GM12875 (cell line): ENCODE measurements around the gene ZNF618.

Source experiments
- H3K4me3 ChIP-seq: one replicate; pipeline ENCODE4 v1.5.1; 2011; ENCODE audit warnings: low read depth, low read length, control low read depth
- CTCF ChIP-seq: IDR thresholded peaks from 2 replicates; pipeline ENCODE4 v1.5.1; 2011; ENCODE audit warnings: low read depth, mild to moderate bottlenecking, control low read depth, inconsistent platforms, low read length, moderate library complexity, borderline replicate concordance; ENCODE audit not compliant: insufficient read depth

ZNF618 gene

GRCh38 chr9:114084282-114085073 is 208.4 kb downstream of the ZNF618 start:
- TF ChIP-seq CTCF: no peak

GRCh38 chr9:114085387-114085789 is 209.3 kb downstream of the ZNF618 start:
- TF ChIP-seq CTCF: no peak
- no peak overlapping the region for H3K4me3 ChIP-seq

More at GRCh38 chr9:114084282-114085073, 208.4 kb downstream of the ZNF618 start:
- no peak overlapping the region for H3K4me3 ChIP-seq

DNA sequence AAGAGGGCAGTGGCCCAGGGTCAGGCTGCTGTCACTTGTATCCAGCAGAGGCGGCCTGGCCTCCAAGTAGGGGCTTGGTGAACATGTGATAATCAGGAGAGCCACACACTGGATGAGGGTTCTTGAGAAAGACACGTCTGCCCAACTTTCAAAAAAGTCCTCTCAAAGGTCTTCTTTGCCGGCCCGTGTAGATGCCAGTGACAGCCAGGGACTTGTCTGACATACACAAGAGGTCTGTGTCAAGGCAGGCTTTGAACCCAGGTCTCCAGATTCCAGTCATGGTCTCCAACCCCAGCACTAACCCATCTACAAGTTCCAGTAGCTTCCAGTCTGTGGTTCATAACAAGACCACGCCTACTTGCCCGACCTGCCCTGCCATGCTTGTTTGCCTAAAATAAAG is 209.9 kb downstream of the ZNF618 start:
- TF ChIP-seq CTCF: no peak
- H3K4me3 ChIP-seq: no peak overlapping the region

DNA sequence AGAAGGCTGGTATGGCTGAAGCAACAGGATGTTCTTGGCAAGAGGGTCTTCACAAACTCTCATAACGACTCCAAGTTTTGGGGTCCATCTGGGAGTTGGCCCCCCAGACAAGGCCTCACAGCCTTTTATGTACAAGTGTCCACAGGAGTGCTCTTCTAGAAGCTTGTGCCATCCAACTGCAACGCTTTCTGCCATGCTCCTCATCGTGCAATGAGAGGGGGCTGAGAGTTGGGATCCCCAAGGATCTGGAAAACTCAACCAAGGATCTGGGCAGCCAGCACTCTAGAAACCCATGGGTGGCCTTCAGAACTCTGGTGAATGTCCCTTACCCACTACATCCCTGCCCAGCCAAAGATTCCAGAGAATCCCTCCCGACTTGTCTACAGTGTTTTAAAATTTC is 210.5 kb downstream of the ZNF618 start:
- H3K4me3 ChIP-seq: no peak overlapping the region
- no peak for TF ChIP-seq CTCF

GRCh38 chr9:114087721-114088120 is 211.6 kb downstream of the ZNF618 start:
- no peak for TF ChIP-seq CTCF
- H3K4me3 ChIP-seq: no peak overlapping the region

DNA sequence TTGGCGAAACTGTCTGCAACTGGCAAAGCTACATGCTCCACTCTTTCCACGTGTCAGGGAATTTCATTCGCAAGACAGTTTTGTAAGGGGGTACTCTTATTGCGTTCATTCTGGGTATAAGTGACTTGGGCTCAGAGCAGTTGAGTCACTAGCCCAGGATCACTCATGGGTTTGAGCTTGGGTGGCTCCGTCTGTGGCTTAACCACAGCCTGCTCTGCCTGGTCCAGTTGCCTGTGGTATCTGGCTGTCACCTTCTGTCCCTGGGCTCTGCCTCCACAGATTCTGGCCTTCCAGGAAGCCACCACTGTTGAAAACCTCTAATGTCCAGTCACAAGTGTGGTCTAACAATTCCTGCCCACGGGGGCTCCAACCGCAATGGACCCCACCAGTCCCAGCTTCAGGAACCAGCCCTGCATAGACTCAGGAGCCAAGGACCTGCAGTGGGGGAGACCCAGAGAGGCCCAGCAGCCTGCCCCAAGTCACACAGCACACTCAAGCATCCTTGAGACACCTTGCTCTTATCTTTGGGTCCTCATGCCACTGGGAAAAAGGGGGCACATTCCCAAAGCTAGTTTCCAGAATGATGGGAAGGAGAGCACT is 212.6 kb downstream of the ZNF618 start:
- no peak for TF ChIP-seq CTCF

More for the DNA sequence above, 212.6 kb downstream of the ZNF618 start:
- H3K4me3 ChIP-seq: no peak overlapping the region
